CD4-positive, CD25-positive, alpha-beta regulatory T cell (primary cell): ENCODE data around the gene PRKCA. TPM values are rescaled to one million over a fixed set of nuclear protein-coding genes. Genes with fewer than 3 reads are reported as not detected.

ENCODE experiments used
- ATAC-seq, 2 donors: fragments of 150-1000 bp; cut with Tn5 transposase; one replicate each; pipeline ENCODE4 v1.10.0; 2021; ENCODE audit warnings: low read depth in 2 of 2, moderate number of reproducible peaks in 2 of 2, moderate library complexity in 1 of 2
- DNase-seq, 3 donors: peaks; one replicate each; pipeline versions ENCODE4 v3.0.0 to v3.0.0-alpha.2; 2012 to 2022; ENCODE audit warnings: mixed read lengths in 1 of 3
- H3K27ac ChIP-seq: one replicate; pipeline ENCODE4 v1.7.0; 2013; ENCODE audit warnings: mild to moderate bottlenecking, low read length; ENCODE audit not compliant: insufficient read depth, poor library complexity, severe bottlenecking
- H3K27me3 ChIP-seq: one replicate; pipeline ENCODE4 v1.7.0; 2013; ENCODE audit warnings: low read length; ENCODE audit not compliant: control insufficient read depth, insufficient read depth
- H3K36me3 ChIP-seq: one replicate; pipeline ENCODE4 v1.7.0; 2013; ENCODE audit warnings: mild to moderate bottlenecking, low read length, moderate library complexity; ENCODE audit not compliant: control insufficient read depth, insufficient read depth
- H3K4me1 ChIP-seq: 2 replicates; pipeline ENCODE4 v1.7.0; 2013; ENCODE audit warnings: mild to moderate bottlenecking, low read length; ENCODE audit not compliant: insufficient read depth, control insufficient read depth, poor library complexity, severe bottlenecking
- H3K4me3 ChIP-seq: one replicate; pipeline ENCODE4 v1.7.0; 2013; ENCODE audit warnings: low read depth, mild to moderate bottlenecking, low read length, moderate library complexity
- H3K9me3 ChIP-seq, 2 experiments: 1 replicate in 1 of 2; 2 replicates in 1 of 2; pipeline ENCODE4 v1.7.0; 2013; ENCODE audit warnings: low read length in 2 of 2, mild to moderate bottlenecking in 1 of 2, moderate library complexity in 1 of 2; ENCODE audit not compliant: control insufficient read depth in 2 of 2
- H3K27ac Mint-ChIP-seq, 3 donors: one replicate each; pipeline ENCODE4 v1.8.0; 2020 to 2022; ENCODE audit warnings: mild to moderate bottlenecking in 3 of 3, mixed read lengths in 3 of 3, moderate library complexity in 2 of 3
- H3K27me3 Mint-ChIP-seq: one replicate; pipeline ENCODE4 v1.8.0; 2022; ENCODE audit warnings: mild to moderate bottlenecking, mixed read lengths
- H3K36me3 Mint-ChIP-seq: one replicate; pipeline ENCODE4 v1.8.0; 2020; ENCODE audit warnings: mixed read lengths
- H3K4me1 Mint-ChIP-seq, 4 donors: one replicate each; pipeline ENCODE4 v1.8.0; 2020 to 2022; ENCODE audit warnings: mixed read lengths in 4 of 4, mild to moderate bottlenecking in 1 of 4
- H3K4me3 Mint-ChIP-seq, 4 donors: one replicate each; pipeline ENCODE4 v1.8.0; 2020 to 2022; ENCODE audit warnings: mild to moderate bottlenecking in 4 of 4, mixed read lengths in 4 of 4, moderate library complexity in 3 of 4
- H3K9me3 Mint-ChIP-seq, 7 donors: one replicate each; pipeline ENCODE4 v1.8.0; 2020 to 2022; ENCODE audit warnings: mixed read lengths in 7 of 7, mild to moderate bottlenecking in 3 of 7, moderate library complexity in 2 of 7
- polyA plus RNA-seq, 4 donors: library from polyadenylated mRNA; unstranded; fragments of 300-500 nt; fragmentation: Illumina TruSeq; gene quantifications; one replicate each; pipeline ENCODE4 v1.2.3, GENCODE V29; 2021
- total RNA-seq: library from RNA; stranded (reverse); gene quantifications from one replicate; pipeline ENCODE4 v1.2.3, GENCODE V29; 2022

The PRKCA gene
- total and polyA plus RNA-seq, 5 donors from 2014 or later = 0.60 to 84.0 (median 2.0) TPM

- no peak for DNase-seq
- ATAC-seq = no peak
- no peak overlapping the region for H3K4me3 Mint-ChIP-seq
- peaks cover 6 to 51% (median 22%) of the 10 kb centered on the region in 4 donors for H3K4me1 Mint-ChIP-seq
- peaks cover 0 to 4% (median 0%) of the 10 kb centered on the region in 7 donors for H3K9me3 Mint-ChIP-seq
- Histone ChIP-seq H3K36me3 (no peaks in the 10 kb centered on the region), H3K4me3 (no peak overlapping the region), H3K27ac (no peak overlapping the region), H3K9me3 (no peaks in the 10 kb centered on the region), H3K4me1 (no peaks in the 10 kb centered on the region), H3K27me3 (no peaks in the 10 kb centered on the region)
- peaks cover 28% of the 10 kb centered on the region for H3K36me3 Mint-ChIP-seq
- no peaks in the 10 kb centered on the region for H3K27me3 Mint-ChIP-seq
- H3K27ac Mint-ChIP-seq = no peak overlapping the region
Measured at GRCh38 chr17:66525338-66525737, 222.9 kb downstream of the PRKCA start.

DNA sequence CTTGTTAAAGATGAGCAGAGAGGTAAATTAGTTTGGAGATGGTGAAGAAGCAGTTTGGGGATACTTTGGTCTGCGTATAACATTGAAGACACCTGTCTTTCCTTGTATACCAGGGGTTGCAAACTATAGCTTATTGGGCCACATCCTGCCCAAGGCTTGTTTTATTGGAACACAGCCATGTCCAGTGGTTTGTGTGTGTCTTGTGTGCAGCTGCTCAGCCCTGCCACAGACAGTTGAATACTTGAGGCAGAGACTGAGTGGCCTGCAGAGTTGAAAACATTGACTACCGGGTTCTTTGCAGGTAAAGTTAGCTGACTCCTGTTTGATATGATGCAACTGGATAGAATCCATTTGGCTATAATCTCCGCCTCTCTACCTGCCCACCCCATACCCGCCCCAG is 224.4 kb downstream of the PRKCA start:
- H3K9me3 Mint-ChIP-seq = peaks cover 0 to 4% (median 0%) of the 10 kb centered on the region in 7 donors
- no peak for ATAC-seq
- H3K4me1 ChIP-seq = no peaks in the 10 kb centered on the region
- H3K36me3 Mint-ChIP-seq = peaks cover 28% of the 10 kb centered on the region
- no peaks in the 10 kb centered on the region for H3K27me3 Mint-ChIP-seq
- DNase-seq = no peak
- H3K27ac Mint-ChIP-seq = no peak overlapping the region
- H3K27ac ChIP-seq = no peak overlapping the region
- no peak overlapping the region for H3K4me3 Mint-ChIP-seq
- peaks cover 0 to 52% (median 22%) of the 10 kb centered on the region in 4 donors for H3K4me1 Mint-ChIP-seq
- no peaks in the 10 kb centered on the region for H3K36me3 ChIP-seq
- H3K4me3 ChIP-seq = no peak overlapping the region
- no peaks in the 10 kb centered on the region for H3K27me3 ChIP-seq
- H3K9me3 ChIP-seq = no peaks in the 10 kb centered on the region

DNA sequence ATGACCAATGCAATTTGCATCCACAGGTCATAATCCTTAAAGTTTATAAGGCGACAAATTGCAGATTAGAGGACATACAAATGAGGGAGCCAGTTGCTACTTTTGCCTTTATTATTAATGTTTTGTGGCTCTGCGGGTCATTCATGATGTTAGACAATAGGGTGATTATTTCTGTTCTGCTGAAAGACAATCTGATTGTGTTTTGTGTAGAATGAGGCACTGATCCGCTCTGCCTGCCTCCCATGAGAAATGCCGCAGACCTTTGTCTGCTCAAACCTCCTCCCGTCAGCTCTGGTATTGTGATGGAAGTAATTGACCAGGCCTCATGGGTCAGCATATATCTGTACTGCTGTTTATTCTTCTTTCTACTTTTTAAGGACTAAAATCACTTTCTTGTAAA is 224.9 kb downstream of the PRKCA start:
- no peak for DNase-seq
- peaks cover 24% of the 10 kb centered on the region for H3K36me3 Mint-ChIP-seq
- H3K27ac Mint-ChIP-seq = no peak overlapping the region

GRCh38 chr17:66531851-66532295 is 229.5 kb downstream of the PRKCA start:
- DNase-seq = no peak
- Mint-ChIP-seq H3K4me1 (peaks cover 10 to 65% (median 24%) of the 10 kb centered on the region in 4 donors), H3K27ac (peak overlapping the region in 1 of 3 donors; percentile 44), H3K27me3 (no peaks in the 10 kb centered on the region), H3K36me3 (peaks cover 9% of the 10 kb centered on the region), H3K9me3 (peaks cover 0 to 2% (median 0%) of the 10 kb centered on the region in 7 donors), H3K4me3 (no peak overlapping the region)
- no peaks in the 10 kb centered on the region for H3K9me3 ChIP-seq
- H3K27ac ChIP-seq = no peak overlapping the region
- H3K4me3 ChIP-seq = no peak overlapping the region
- H3K27me3 ChIP-seq = no peaks in the 10 kb centered on the region
- no peak for ATAC-seq
- no peaks in the 10 kb centered on the region for H3K4me1 ChIP-seq
- no peaks in the 10 kb centered on the region for H3K36me3 ChIP-seq

More for the DNA sequence above, 224.9 kb downstream of the PRKCA start:
- no peaks in the 10 kb centered on the region for H3K27me3 ChIP-seq
- peaks cover 0 to 48% (median 18%) of the 10 kb centered on the region in 4 donors for H3K4me1 Mint-ChIP-seq
- ATAC-seq = no peak
- no peaks in the 10 kb centered on the region for H3K36me3 ChIP-seq
- no peaks in the 10 kb centered on the region for H3K27me3 Mint-ChIP-seq
- no peaks in the 10 kb centered on the region for H3K4me1 ChIP-seq
- H3K9me3 ChIP-seq = no peaks in the 10 kb centered on the region
- H3K27ac ChIP-seq = no peak overlapping the region
- no peak overlapping the region for H3K4me3 Mint-ChIP-seq
- H3K9me3 Mint-ChIP-seq = peaks cover 0 to 4% (median 0%) of the 10 kb centered on the region in 7 donors
- H3K4me3 ChIP-seq = no peak overlapping the region

- H3K4me1 Mint-ChIP-seq = peaks cover 10 to 64% (median 31%) of the 10 kb centered on the region in 4 donors
- no peak overlapping the region for H3K4me3 Mint-ChIP-seq
- DNase-seq (no peak), ATAC-seq (no peak)
- H3K27ac Mint-ChIP-seq = peak overlapping the region in 1 of 3 donors; percentile 20
- H3K9me3 ChIP-seq = no peaks in the 10 kb centered on the region
- peaks cover 9% of the 10 kb centered on the region for H3K36me3 Mint-ChIP-seq
- H3K36me3 ChIP-seq = no peaks in the 10 kb centered on the region
- no peaks in the 10 kb centered on the region for H3K27me3 Mint-ChIP-seq
- H3K27ac ChIP-seq = no peak overlapping the region
- H3K4me1 ChIP-seq = no peaks in the 10 kb centered on the region
- peaks cover 0 to 2% (median 0%) of the 10 kb centered on the region in 7 donors for H3K9me3 Mint-ChIP-seq
- no peaks in the 10 kb centered on the region for H3K27me3 ChIP-seq
- H3K4me3 ChIP-seq = no peak overlapping the region
Measured at GRCh38 chr17:66533572-66533971, 231.2 kb downstream of the PRKCA start.

- Mint-ChIP-seq H3K27ac (peak overlapping the region in 1 of 3 donors; percentile 20), H3K4me1 (peaks cover 10 to 69% (median 32%) of the 10 kb centered on the region in 4 donors), H3K4me3 (no peak overlapping the region), H3K36me3 (peaks cover 9% of the 10 kb centered on the region), H3K27me3 (no peaks in the 10 kb centered on the region), H3K9me3 (peaks cover 0 to 2% (median 0%) of the 10 kb centered on the region in 7 donors)
- Histone ChIP-seq H3K27ac (no peak overlapping the region), H3K4me1 (no peaks in the 10 kb centered on the region), H3K9me3 (no peaks in the 10 kb centered on the region), H3K4me3 (no peak overlapping the region), H3K36me3 (no peaks in the 10 kb centered on the region), H3K27me3 (no peaks in the 10 kb centered on the region)
- DNase-seq (no peak), ATAC-seq (no peak)
Measured at GRCh38 chr17:66533986-66534385, 231.6 kb downstream of the PRKCA start.

DNA sequence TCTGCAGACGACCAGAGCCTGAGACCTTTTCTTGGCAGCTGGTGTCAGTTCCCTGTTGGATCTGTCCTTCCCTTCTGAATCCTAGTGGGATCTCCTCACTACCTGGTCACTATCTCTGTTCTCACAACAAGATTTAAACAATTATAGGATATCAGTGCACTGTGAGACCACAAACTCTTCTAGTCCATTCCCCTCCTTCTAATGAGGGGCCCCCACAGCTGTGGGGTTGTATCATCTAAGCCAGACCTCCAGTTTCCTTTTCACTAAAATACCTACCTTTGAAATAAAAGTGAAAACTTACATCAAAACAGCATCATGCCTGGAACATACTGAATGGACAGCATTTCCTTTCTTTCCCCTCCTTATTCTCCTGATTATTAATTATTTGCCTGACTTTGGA is 233.2 kb downstream of the PRKCA start:
- Mint-ChIP-seq H3K9me3 (peaks cover 0 to 2% (median 0%) of the 10 kb centered on the region in 7 donors), H3K4me3 (peak overlapping the region in 1 of 4 donors; percentile 4), H3K4me1 (peaks cover 10 to 70% (median 36%) of the 10 kb centered on the region in 4 donors), H3K36me3 (peaks cover 3% of the 10 kb centered on the region), H3K27ac (peak overlapping the region in 2 of 3 donors; percentile 39 to 47), H3K27me3 (no peaks in the 10 kb centered on the region)
- Histone ChIP-seq H3K9me3 (no peaks in the 10 kb centered on the region), H3K27me3 (no peaks in the 10 kb centered on the region), H3K36me3 (no peaks in the 10 kb centered on the region), H3K4me3 (no peak overlapping the region), H3K27ac (no peak overlapping the region), H3K4me1 (peaks cover 4% of the 10 kb centered on the region)
- no peak for DNase-seq
- ATAC-seq = no peak

- H3K36me3 Mint-ChIP-seq = peaks cover 3% of the 10 kb centered on the region
- Histone ChIP-seq H3K4me3 (no peak overlapping the region), H3K9me3 (no peaks in the 10 kb centered on the region), H3K27ac (no peak overlapping the region), H3K27me3 (no peaks in the 10 kb centered on the region), H3K36me3 (no peaks in the 10 kb centered on the region), H3K4me1 (peaks cover 21% of the 10 kb centered on the region)
- no peaks in the 10 kb centered on the region for H3K27me3 Mint-ChIP-seq
- ATAC-seq = no peak
- DNase-seq = no peak
- peaks cover 0 to 2% (median 0%) of the 10 kb centered on the region in 7 donors for H3K9me3 Mint-ChIP-seq
- H3K4me1 Mint-ChIP-seq = peaks cover 19 to 80% (median 51%) of the 10 kb centered on the region in 4 donors
- H3K4me3 Mint-ChIP-seq = no peak overlapping the region
- H3K27ac Mint-ChIP-seq = no peak overlapping the region
Measured at GRCh38 chr17:66537502-66537901, 235.1 kb downstream of the PRKCA start.
